HEK293 (cell line): ENCODE results near the gene NUB1.
A peak's percentile ranks its signal among the peaks of the same experiment; 100 is the strongest.

Experiments
- CTCF ChIA-PET: fragments of 350-600 bp; formaldehyde crosslinking; extraction: SDS; loops from one replicate; lab custom pipeline; 2021; ENCODE audit warnings: antibody characterized with exemption; lab: Yijun Ruan, JAX
- POLR2A ChIA-PET: fragments of 300-600 bp; formaldehyde crosslinking; extraction: SDS; loops from one replicate; lab custom pipeline; 2020; ENCODE audit warnings: antibody characterized with exemption, inconsistent platforms; lab: Yijun Ruan, JAX
- H3K27ac ChIP-seq: fragments of 200-500 bp; sonication (Bioruptor generic); 2 replicates; pipeline ENCODE4 v1.5.1; 2014; ENCODE audit warnings: low read depth, low read length, control low read depth, inconsistent platforms; ENCODE audit errors: extremely low read depth
- H3K36me3 ChIP-seq, 2 experiments: fragments of 200-500 bp in 1 of 2; sonication (Bioruptor generic) in 1 of 2; 1 replicate in 1 of 2; 2 replicates in 1 of 2; pipeline ENCODE4 v1.5.1; 2014 to 2017; ENCODE audit warnings: inconsistent platforms in 2 of 2, low read length in 2 of 2; ENCODE audit not compliant: control insufficient read depth in 2 of 2, insufficient read depth in 1 of 2
- H3K4me1 ChIP-seq: fragments of 200-500 bp; sonication (Bioruptor generic); 2 replicates; pipeline ENCODE4 v1.5.1; 2014; ENCODE audit warnings: mild to moderate bottlenecking, low read length, inconsistent platforms; ENCODE audit not compliant: control insufficient read depth, insufficient read depth
- H3K4me3 ChIP-seq: 2 replicates; pipeline ENCODE4 v1.5.1; 2011; ENCODE audit warnings: low read depth, mild to moderate bottlenecking, control low read depth, low read length, moderate library complexity
- H3K9me3 ChIP-seq: fragments of 200-500 bp; sonication (Bioruptor generic); 2 replicates; pipeline ENCODE4 v1.5.1; 2014; ENCODE audit warnings: low read depth, low read length, inconsistent platforms; ENCODE audit not compliant: control insufficient read depth, insufficient read depth
- PRDM6 ChIP-seq: fragments of 450-650 bp; formaldehyde crosslinking; IDR thresholded peaks from 2 replicates; pipeline ENCODE4 v1.5.1; 2017; ENCODE audit warnings: missing biosample characterization, missing genetic modification characterization
- SCRT1 ChIP-seq: fragments of 450-650 bp; formaldehyde crosslinking; IDR thresholded peaks from 2 replicates; pipeline ENCODE4 v1.5.1; 2016; ENCODE audit warnings: missing biosample characterization, missing genetic modification characterization, borderline replicate concordance
- SCRT2 ChIP-seq: fragments of 450-650 bp; formaldehyde crosslinking; IDR thresholded peaks from 2 replicates; pipeline ENCODE4 v1.5.1; 2016; ENCODE audit warnings: missing biosample characterization, missing genetic modification characterization
- SETDB1 ChIP-seq: IDR thresholded peaks from one replicate; pipeline ENCODE4 v1.6.1; 2017; ENCODE audit warnings: mild to moderate bottlenecking, low read length, moderate library complexity, mixed read lengths; ENCODE audit not compliant: insufficient read length
- SP7 ChIP-seq: fragments of 450-650 bp; formaldehyde crosslinking; IDR thresholded peaks from 2 replicates; pipeline ENCODE4 v1.5.1; 2016; ENCODE audit warnings: missing biosample characterization, missing genetic modification characterization
- TRIM28 ChIP-seq: IDR thresholded peaks from 2 replicates; pipeline ENCODE4 v1.6.1; 2011; ENCODE audit warnings: low read length, control low read depth, borderline replicate concordance
- ZBTB44 ChIP-seq: fragments of 450-650 bp; IDR thresholded peaks from 2 replicates; pipeline ENCODE4 v1.5.1; 2018; ENCODE audit warnings: missing biosample characterization, mild to moderate bottlenecking, missing genetic modification characterization
- ZBTB49 ChIP-seq: fragments of 450-650 bp; formaldehyde crosslinking; IDR thresholded peaks from 2 replicates; pipeline ENCODE4 v1.5.1; 2016; ENCODE audit warnings: missing biosample characterization, missing genetic modification characterization, low read depth
- ZNF10 ChIP-seq: fragments of 450-650 bp; formaldehyde crosslinking; IDR thresholded peaks from 2 replicates; pipeline ENCODE4 v1.5.1; 2017; ENCODE audit warnings: missing biosample characterization, missing genetic modification characterization
- ZNF23 ChIP-seq: fragments of 450-650 bp; formaldehyde crosslinking; IDR thresholded peaks from 2 replicates; pipeline ENCODE4 v1.5.1; 2016; ENCODE audit warnings: missing biosample characterization, missing genetic modification characterization, borderline replicate concordance
- ZNF239 ChIP-seq: fragments of 450-650 bp; formaldehyde crosslinking; IDR thresholded peaks from 2 replicates; pipeline ENCODE4 v1.5.1; 2016; ENCODE audit warnings: missing biosample characterization, missing genetic modification characterization
- ZNF266 ChIP-seq: fragments of 450-650 bp; formaldehyde crosslinking; IDR thresholded peaks from 2 replicates; pipeline ENCODE4 v1.5.1; 2016; ENCODE audit warnings: missing biosample characterization, missing genetic modification characterization, low read depth
- ZNF391 ChIP-seq: fragments of 450-650 bp; formaldehyde crosslinking; IDR thresholded peaks from 2 replicates; pipeline ENCODE4 v1.5.1; 2016; ENCODE audit warnings: low read depth, missing biosample characterization, missing genetic modification characterization, borderline replicate concordance
- ZNF433 ChIP-seq: fragments of 450-650 bp; formaldehyde crosslinking; IDR thresholded peaks from 2 replicates; pipeline ENCODE4 v1.5.1; 2016; ENCODE audit warnings: missing biosample characterization, missing genetic modification characterization, low read depth
- ZNF530 ChIP-seq: fragments of 450-650 bp; formaldehyde crosslinking; IDR thresholded peaks from 2 replicates; pipeline ENCODE4 v1.5.1; 2016; ENCODE audit warnings: low read depth, missing biosample characterization, missing genetic modification characterization
- ZNF549 ChIP-seq: fragments of 450-650 bp; IDR thresholded peaks from 2 replicates; pipeline ENCODE4 v1.5.1; 2018; ENCODE audit warnings: missing biosample characterization, missing genetic modification characterization, mild to moderate bottlenecking, inconsistent platforms, moderate library complexity
- ZNF623 ChIP-seq: fragments of 450-650 bp; formaldehyde crosslinking; IDR thresholded peaks from 2 replicates; pipeline ENCODE4 v1.5.1; 2016; ENCODE audit warnings: missing biosample characterization, missing genetic modification characterization
- ZNF707 ChIP-seq: fragments of 450-650 bp; formaldehyde crosslinking; IDR thresholded peaks from 2 replicates; pipeline ENCODE4 v1.5.1; 2016; ENCODE audit warnings: missing biosample characterization, missing genetic modification characterization

NUB1 gene

GRCh38 chr7:151317936-151318335 lies 23.7 kb upstream of the NUB1 start (continued):
- TF ChIP-seq ZNF549 (tag by site-specific recombination) (no peak), ZNF623 (tag by site-specific recombination) (no peak), SP7 (tag by site-specific recombination) (no peak), ZNF23 (tag by site-specific recombination) (no peak), ZNF707 (tag by site-specific recombination) (no peak), ZNF266 (no peak), ZNF391 (tag by site-specific recombination) (no peak)

- POLR2A ChIA-PET, result no interaction called here
- H3K36me3 ChIP-seq, result no peaks in the 10 kb centered on the region
- CTCF ChIA-PET, result interaction anchor here (0.5 to 2.0 kb wide), 4 partner anchors 9 to 440 kb away, joined by 3 to 7 read pairs (median 5); no protein-coding TSS in a partner anchor
These were observed 22.4 kb upstream of the NUB1 start for GRCh38 chr7:151319189-151319588.

GRCh38 chr7:151320263-151320845 lies 21.3 kb upstream of the NUB1 start:
- Histone ChIP-seq H3K4me1 (no peaks in the 10 kb centered on the region), H3K36me3 (no peaks in the 10 kb centered on the region), H3K9me3 (no peaks in the 10 kb centered on the region), H3K27ac (no peak overlapping the region), H3K4me3 (no peak overlapping the region)
- POLR2A ChIA-PET, result no interaction called here
- TF ChIP-seq ZNF433 (tag by site-specific recombination), result no peak
- no peak for TF ChIP-seq ZNF530 (tag by site-specific recombination)
- TF ChIP-seq ZNF239 (tag by site-specific recombination), result no peak
- no peak for TF ChIP-seq ZBTB49 (tag by site-specific recombination)
- no peak for TF ChIP-seq PRDM6 (tag by site-specific recombination)
- CTCF ChIA-PET, result interaction anchor here (0.6 to 1.8 kb wide), 4 partner anchors 10 to 1873 kb away, joined by 3 to 7 read pairs (median 4); no protein-coding TSS in a partner anchor

More at GRCh38 chr7:151319189-151319588, 22.4 kb upstream of the NUB1 start:
- no peak overlapping the region for H3K27ac ChIP-seq
- TF ChIP-seq ZBTB44 (tag by site-specific recombination) (no peak), TRIM28 (peak; percentile 78; the same call in 1 of the 2 replicates), SCRT1 (tag by site-specific recombination) (0 out of 2 replicates have a peak, but pooled peaks have one; percentile 29), ZNF10 (tag by site-specific recombination) (no peak), SETDB1 (peak; percentile 92), SCRT2 (tag by site-specific recombination) (0 out of 2 replicates have a peak, but pooled peaks have one; percentile 30)
- no peaks in the 10 kb centered on the region for H3K4me1 ChIP-seq
- H3K4me3 ChIP-seq, result no peak overlapping the region
- no peaks in the 10 kb centered on the region for H3K9me3 ChIP-seq
